Keratinocyte (primary cell): ENCODE measurements around the gene ZNF497.

Experiments
- EZH2 ChIP-seq: IDR thresholded peaks from one replicate; pipeline ENCODE4 v1.6.1; 2012; ENCODE audit warnings: inconsistent platforms, mild to moderate bottlenecking, low read length, moderate library complexity
- TF ChIP-seq, protein P1 (sequence below), 3 experiments: IDR thresholded peaks in 1 of 3; conservative IDR thresholded peaks in 1 of 3; optimal IDR thresholded peaks in 1 of 3; 2 replicates in 2 of 3; 3 replicates in 1 of 3; pipeline versions ENCODE3 to v1.5.1; 2011; ENCODE audit warnings: low read length in 3 of 3, mild to moderate bottlenecking in 3 of 3, moderate library complexity in 2 of 3, control low read depth in 1 of 3, inconsistent platforms in 1 of 3; ENCODE audit not compliant: insufficient read depth in 2 of 3; ENCODE audit errors: extremely low read depth in 1 of 3

DNA sequence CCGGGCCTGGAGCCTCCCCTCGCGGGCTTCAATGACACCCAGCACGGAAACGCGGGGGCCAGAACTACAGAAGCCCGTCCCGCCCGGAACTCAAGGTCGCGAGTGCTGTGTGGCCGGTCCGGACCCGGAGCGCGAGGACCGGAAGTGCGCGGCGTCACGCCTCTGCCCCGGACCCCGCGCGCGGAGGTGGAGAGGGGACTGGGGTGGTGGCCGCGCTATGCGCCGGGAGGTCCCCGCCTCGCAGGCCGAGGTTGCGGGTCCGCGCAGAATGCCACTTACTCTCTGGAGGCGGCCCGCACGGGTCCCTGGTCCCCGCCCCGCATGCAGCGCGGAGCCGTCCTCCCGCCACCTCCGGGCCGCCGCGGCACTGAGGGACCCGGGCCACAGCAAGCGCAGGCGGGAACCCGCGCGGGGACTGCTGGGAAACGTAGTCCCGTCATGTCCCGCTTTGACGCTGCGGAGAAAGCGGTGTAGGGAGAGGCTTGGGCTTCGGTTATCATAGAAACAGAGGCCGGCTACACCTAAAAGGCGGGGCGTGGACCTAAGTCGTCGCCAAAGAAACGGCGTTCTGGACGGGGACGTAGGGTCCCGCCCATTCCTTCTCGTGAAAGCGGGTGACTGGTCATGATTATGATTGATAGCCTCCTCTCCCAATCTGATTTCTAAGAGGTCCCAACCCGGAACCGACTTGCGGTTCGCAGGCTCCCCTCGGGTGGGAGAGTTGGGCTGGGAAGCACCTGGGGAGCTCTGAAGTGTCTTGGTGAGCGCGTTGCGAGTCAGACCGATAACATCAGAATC is 18.3 kb upstream of the ZNF497 start, which contains the start of gene ZNF837:
- TF ChIP-seq, protein P1, sequence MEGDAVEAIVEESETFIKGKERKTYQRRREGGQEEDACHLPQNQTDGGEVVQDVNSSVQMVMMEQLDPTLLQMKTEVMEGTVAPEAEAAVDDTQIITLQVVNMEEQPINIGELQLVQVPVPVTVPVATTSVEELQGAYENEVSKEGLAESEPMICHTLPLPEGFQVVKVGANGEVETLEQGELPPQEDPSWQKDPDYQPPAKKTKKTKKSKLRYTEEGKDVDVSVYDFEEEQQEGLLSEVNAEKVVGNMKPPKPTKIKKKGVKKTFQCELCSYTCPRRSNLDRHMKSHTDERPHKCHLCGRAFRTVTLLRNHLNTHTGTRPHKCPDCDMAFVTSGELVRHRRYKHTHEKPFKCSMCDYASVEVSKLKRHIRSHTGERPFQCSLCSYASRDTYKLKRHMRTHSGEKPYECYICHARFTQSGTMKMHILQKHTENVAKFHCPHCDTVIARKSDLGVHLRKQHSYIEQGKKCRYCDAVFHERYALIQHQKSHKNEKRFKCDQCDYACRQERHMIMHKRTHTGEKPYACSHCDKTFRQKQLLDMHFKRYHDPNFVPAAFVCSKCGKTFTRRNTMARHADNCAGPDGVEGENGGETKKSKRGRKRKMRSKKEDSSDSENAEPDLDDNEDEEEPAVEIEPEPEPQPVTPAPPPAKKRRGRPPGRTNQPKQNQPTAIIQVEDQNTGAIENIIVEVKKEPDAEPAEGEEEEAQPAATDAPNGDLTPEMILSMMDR (optimal IDR thresholded peaks at IDR 0.05 in 1 of 3, IDR thresholded peaks at IDR 0.05 in 1 of 3, conservative IDR thresholded peaks at IDR 0.05 in 1 of 3; ENCODE audit: extremely low read depth in 1 of 3, insufficient read depth in 2 of 3, low read length in 3 of 3) = no peak
- no peak for TF ChIP-seq EZH2
